Astrocyte (in vitro differentiated cells and primary cell): ENCODE data around the gene SLC24A5.

Experiments used
- CTCF ChIP-seq: IDR thresholded peaks from 2 replicates; pipeline ENCODE4 v1.5.1; 2011; ENCODE audit warnings: low read depth, mild to moderate bottlenecking, inconsistent platforms, low read length, moderate library complexity; ENCODE audit not compliant: insufficient read depth
- EZH2 ChIP-seq: IDR thresholded peaks from 2 replicates; pipeline ENCODE4 v1.6.1; 2012; ENCODE audit warnings: mild to moderate bottlenecking, low read length, inconsistent platforms; ENCODE audit not compliant: insufficient read depth

GRCh38 chr15:48085591-48085930 is 35.2 kb upstream of the SLC24A5 start:
- TF ChIP-seq CTCF (no peak), EZH2 (no peak)
